ELF-1 (cell line): ENCODE measurements around the gene USP25.

Experiments
- DNase-seq: peaks from one replicate; pipeline ENCODE4 v3.0.0-alpha.2; 2016; ENCODE audit warnings: low read depth, low spot score

USP25 gene

DNA sequence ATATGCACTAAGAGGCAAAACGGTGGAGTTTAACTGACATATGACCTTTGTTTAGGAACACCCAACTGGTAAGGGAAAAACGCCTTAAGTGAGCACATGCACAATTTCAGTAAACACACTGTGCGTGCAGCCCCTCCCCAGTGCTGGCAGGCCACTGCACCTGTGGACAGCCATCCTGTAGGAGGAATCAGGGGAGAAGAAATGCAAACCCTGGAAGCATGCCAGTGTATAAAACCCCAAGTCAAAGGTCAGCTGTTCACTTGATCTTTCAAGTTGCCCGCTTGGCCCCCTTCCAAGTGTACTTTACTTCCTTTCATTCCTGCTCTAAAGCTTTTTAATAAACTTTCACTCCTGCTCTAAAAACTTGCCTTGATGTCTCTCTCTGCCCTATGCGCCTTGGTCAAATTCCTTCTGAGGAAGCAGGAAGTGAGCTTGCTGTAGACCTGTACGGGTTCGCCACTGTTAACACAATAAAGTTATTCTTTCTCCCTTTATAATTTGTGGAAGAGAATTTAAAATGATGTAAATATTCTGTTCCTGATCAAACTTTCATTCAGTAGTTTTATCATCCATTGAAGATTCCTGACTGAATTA lies 31.8 kb downstream of the USP25 start:
- DNase-seq, result no peak

DNA sequence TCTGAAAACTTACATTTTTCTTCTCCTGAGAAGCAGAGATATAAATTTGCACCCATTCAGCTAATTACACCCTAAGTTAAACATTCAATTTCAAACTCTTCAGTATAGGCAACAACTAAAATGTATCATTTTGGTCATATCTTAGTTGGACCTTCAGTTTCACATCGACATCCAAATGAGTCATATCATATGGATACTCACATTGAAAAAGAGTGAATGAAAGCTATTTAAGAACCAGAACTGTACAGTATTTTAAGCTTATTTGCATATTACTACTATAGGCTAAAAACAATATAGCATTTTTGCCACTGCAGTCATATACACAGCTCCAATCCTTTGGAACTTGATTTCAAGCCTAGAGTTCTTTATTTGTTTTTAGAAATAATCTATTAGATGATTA lies 33.6 kb downstream of the USP25 start:
- no peak for DNase-seq

DNA sequence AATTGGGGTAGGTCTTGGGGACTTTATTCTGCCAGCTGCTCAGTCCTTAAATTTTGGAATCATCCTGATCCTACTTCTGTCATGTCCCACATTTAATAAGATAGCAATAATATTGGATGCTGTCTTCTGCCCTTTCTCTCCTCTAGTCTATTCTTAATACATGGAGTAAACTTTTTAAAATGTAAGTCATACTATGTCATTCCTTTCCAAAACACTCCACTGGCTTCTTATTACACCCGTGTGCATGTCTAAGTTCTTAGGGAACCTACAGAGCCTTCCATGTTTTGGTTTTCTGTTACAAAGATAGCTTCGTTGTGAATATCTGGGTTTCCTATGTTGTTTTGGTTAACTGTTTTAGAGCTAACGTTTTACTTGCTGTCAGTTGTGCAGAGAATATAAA lies 35.1 kb downstream of the USP25 start:
- no peak for DNase-seq

DNA sequence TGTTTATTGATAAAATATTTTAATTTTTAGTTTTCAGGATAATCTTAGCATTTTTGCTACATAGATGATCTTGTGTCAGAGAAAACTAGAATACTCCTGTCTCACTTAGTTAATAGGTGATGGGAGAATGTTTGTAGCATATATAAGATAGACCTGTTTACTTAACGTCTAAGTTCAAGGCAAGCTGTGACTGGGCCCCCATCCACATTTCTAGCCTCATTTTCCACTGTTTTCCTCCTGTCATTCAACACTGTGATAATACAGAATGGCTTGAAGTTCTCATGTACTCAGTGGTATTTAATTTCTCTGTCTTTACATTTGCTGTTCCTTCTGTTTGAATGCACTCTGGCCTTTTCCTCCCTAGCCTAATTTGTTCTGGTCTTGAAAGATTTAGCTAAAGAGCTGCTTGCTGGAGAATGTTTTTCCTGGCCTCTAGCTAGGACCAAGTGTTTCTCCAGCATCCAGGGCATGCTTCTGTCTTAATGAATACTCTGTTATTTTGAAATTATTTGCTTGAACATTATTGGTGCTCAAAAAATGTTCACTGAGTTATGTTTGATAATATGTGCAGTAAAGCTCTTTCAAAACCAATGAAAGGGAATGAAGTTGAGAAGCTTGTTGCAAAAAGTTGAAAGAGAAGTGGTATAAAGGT lies 37.3 kb downstream of the USP25 start:
- DNase-seq, result no peak

DNA sequence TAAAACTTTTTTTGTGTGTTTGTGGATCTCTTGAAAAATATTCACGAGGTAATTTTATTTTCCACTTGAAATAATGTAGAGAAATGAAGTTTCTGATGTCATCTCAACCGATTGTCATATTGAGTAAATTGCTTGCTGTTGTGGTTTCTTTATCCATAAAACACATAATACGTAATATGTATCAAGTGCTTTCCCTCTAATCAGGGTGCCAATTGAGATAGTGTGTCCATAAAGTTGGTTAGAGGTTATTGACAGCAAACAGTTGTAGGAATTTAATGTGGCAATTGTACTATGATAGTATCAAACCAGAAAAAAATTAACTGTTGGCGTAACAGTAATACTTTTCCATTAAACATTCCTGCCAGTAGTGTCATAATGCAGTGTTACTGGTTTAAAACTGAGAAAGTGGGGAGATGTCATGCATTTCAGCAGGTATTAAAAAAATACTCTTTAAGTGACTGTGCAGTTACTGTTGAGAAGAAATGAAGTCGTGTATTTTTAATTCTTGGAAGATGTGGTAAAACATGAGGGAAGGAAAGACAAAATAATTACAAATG lies 38.3 kb downstream of the USP25 start:
- no peak for DNase-seq

DNA sequence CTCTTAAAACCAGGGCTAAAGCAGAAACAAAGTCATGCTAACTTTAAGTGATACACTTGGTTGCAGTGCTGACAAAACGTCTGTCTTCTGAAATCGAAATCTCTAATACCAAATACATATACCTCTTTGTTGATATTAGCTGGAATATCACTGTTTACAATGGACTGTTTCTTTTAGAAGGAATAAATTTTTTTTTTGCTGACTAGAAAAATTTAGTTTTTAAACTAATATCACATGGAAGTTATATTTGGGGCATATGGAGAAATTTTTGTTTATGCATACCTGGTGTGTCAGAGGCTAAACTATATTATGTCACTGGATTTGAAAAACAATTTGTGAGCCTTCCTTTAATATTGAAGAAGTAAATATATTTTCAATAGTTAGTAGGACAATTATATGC lies 39.1 kb downstream of the USP25 start:
- no peak for DNase-seq

DNA sequence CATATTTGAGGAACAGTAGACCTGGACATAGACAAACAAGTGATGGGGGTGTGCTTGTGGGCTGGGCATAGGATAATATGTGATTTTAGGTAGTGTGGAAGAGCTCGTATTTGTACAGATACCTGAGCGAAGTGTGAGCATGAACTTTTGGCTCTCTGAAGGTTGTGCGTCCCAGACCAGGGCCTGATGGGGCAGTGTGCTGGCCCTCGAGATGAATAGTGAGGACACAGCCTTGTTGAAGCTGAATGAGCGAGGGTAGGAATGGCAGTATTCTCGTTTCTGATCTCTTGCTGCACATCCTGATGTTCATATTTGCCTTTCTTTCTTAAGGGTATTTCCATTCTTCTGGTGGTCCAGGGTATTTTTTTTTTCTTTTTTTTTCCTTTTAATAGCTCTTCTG lies 41.5 kb downstream of the USP25 start:
- no peak for DNase-seq

DNA sequence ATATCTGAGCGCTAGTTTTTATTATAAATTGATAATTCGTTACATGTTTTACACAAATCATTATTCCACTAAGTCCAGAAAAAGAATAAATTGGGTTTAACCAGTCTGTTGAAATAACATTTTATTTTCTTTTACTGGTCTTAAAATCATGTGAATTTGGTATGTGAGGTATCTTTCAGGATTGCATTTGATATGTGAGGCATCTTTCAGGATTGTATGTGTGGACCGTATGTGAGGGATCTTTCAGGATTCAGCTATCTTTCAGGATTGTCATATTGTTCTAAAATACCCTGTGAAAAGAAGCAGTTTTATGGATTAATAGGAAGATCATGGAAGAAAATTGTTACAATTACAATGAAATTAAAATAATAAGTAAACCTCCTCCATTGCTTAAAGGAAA lies 42.9 kb downstream of the USP25 start:
- no peak for DNase-seq

DNA sequence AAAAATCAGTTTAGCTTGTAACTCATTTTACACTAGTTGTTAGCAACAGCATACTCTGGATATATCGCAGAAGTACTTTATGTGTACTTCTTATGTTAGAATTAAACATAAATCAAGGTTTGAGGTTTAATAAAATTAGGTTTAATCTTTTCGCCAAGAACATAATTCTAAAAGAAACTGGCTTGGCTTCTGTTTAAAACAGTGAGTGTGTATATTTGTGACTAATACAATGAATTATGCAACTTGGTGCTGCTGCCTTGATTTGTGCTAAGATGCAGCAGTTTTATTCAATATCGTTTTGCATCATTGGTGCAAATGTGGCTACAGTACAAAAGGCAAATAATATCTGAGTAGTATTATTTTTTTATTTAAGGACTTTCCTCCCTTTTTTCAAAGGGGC lies 44.8 kb downstream of the USP25 start:
- no peak for DNase-seq

DNA sequence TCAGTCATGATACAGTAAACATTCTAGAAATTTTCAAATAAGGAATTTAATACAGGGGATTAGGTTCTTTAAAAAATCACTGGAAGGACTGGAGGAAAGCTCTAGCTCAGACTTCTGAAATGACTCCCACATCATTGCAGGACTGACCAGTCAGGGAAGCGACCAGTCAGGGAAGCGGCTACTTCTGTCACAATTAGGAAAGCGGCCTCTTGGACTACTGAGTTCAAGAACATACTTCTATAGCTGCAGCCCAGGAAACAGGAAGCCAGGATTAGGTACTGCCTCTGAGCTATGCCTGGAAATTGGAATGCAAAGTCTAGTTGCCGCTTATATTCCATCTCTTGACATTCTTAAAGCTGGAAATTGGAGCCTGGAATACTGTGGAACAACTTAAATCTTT lies 45.5 kb downstream of the USP25 start:
- peak; percentile 37 for DNase-seq

DNA sequence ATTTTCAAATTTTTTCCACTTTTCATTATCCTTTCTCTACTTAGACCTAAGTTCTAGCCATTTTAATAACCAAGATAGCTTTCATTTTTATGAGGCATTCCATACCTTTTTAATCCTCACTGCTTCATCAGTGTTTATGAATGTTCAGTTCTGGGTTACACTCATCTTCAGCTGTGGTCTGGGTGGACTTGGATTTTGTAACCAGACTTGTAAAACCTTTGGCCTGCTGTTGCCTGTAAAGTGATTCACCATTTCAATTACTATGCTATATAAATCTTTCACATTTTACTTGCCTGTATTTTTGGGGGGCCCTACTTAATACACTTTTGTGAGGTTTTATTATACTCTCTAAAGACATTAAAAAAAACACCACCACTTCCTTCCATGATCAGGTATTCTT lies 46.2 kb downstream of the USP25 start:
- DNase-seq, result no peak

DNA sequence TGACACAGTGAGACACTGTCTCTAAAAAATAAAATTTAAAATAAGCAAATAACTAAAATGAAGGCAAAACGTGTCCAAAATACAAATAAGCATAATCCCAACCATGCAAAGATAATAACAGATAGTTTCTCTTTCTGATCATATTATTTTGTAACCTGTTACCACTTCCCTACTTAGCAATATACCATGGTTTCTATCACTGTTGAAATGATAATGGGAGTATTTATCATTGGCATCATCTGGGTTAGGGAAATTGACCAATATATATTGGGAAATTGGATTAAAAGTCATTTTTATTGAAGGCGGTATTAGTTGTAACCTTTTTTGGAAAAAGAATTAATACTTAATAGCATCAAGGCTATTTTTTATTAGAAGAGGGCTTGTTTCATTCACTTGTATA lies 47.0 kb downstream of the USP25 start:
- no peak for DNase-seq

DNA sequence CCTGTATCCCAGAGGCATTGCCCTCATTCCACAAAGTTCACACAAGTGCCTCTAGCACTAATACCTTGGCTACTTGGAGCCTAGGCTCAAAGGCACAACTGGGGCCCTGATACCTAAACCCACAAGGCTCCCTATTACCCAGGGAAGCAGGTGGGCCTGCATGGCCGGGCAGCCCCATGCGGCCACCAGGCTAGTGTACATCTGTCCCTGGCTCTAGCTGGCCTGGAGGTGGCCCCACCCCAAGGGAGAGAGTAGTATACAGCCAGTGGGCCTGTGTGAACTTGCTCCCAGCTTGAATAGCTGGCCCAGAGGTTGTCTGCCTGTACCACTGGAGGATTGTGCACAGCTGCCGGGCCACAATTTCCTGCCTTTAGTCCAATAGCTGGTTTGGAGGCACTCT lies 52.2 kb downstream of the USP25 start:
- no peak for DNase-seq

DNA sequence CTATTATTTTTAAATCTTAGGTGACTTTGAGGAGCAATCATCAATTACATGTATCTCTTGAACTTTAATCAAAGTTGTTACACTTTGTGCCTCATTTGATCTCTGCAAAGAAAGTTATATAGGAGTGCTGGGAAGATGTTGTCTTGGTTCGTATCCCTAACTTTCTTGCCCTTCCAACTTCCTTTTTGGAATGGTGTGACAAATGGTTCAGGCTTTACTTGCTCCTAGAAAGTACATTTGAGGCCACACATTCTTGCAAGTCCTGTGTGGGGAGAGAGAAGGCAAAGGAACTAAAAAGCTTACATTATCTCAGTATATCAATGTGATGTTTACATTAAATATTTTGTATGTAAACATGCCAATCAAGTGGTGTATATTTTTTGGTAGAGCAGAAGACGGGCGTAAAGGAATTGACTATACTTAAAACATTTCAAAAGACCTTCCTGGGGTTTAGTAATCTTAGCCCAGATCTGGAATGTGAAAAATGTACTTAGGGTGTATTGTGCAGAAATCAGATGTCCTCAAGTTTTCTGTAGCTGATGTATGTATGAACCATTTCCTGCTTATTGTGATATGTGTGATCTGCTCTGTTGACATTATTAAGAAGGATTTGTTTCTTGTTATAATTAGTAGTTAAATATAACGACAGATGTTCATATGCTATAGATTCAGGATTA lies 59.2 kb downstream of the USP25 start:
- DNase-seq, result no peak

DNA sequence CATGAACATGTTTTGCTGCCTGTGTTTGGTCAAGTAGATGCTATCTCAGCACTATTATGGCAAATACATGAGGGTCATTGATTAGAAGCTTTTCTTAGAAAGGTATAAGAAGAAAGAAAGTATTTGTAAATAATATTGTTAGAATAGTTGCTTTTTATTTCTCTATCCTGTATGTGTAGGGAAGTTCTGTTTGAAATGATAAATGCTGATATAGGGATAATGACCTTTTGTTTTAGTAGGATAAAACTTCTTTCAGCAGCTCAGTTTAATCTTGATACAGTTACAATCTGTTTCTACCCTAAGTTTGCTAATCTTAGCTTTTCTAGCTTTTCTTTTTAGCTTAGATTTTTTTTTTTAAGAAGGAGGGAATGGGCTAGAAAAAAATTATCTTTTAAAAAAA lies 63.3 kb downstream of the USP25 start:
- DNase-seq, result no peak

DNA sequence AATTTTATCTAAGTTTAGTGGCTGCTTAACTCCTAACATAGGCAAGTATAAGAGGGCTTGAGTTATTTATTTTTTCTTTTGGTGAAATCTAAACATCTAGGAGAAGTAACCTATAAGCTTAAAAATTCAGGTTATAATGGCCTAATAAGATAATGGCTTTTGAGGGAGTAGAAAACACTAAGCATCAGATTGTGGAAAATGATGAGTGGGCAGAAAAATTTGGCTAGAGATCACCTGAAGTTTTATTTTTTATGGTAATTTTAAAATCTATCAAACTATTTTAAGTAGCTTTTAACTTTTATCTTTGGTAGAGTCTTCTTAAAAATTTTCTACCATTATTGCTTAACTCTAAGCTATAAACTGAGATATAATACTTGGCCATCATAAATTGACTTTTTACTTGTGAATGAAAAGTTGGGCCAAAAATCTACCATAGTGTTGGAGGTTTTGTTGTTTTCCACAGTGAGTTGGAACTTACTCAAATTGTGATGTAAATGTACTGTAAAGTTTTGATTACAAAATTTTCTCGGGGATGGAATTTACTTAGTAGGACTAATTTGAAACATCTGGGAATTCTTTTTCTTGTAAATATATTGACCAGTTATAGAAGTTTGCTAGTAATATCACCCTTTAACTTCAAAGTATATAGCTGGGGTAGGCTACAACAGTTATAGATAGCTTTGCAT lies 63.9 kb downstream of the USP25 start:
- DNase-seq, result no peak

DNA sequence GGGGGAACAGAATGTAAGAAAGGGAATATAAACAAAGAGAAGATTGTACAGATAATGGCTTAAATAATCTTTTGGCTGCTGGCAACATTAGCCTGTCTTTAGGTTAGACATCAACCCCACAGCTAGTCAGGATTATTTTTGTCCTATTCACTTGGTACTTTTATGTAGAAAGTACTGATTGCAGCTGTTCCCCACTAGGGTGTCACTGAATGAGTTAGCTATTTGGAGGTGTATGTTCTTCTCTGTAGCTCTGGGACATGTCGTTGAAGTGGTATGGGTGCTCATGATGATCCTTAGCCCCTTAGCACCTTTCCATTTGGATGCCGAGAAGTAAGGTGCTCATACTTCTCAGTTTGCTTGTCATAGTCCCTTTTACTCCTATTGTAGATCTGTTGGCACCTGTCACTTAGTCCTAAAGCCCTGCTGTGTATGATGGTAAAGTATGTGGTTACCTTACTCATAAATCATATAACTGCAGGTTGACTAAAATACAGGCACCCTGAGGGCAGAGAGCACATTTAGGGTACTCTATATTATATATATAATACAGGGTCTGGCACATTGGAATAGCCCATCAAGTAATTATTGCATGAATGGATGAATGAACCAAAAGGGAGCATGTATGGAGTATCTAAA lies 64.6 kb downstream of the USP25 start:
- no peak for DNase-seq

DNA sequence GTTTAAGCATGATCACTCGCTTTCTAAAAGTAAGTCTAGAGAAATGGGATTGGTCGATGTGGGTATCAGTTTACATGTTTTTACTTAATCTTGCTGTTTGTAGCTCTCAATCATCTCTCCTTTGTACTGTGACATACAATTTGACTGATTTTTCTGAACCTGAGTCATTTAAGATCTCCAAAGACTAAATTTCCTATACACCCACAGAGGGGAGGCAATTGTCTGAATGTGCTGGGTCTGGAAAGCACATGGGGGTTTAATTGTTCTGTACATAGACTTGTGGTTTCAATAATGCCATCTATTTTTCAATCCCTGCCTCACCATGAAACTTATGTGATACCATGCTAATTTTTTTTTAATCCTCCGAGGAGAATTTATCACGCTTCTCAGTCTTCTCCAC lies 65.8 kb downstream of the USP25 start:
- DNase-seq, result no peak

DNA sequence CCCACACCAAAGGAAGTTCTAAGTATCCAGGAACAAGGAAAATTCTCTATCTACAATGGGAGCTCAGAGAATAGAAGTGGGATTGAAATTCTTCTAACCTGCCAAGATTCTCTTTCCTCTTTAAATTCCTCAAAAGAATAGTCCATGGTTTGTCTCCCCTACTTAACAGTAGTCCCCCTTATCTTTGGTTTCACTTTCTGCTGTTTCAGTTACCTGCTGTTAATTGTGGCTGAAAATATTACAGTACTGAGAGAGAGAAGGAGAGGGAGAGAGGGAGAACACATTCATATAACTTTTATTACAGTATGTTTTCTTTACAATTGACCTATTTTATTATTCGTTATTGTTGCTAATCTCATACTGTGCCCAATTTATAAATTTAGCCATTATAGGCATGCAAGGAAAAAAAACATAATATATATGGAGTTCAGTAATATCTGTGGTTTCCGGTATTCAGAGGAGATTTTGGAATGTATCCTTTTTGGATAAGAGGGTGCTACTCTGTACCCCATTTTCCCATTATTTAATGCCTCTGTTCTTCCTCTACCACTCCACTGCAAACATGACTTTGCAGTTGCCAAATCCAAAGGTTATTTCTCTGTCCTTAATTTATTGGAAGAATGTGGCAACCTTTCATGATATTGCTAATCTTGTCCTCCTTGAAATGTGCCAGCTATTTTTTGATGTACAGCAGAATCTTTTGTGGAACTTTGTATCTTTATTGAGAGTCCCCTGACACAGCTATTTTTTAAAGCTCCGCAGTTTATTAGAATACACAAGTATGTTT lies 68.0 kb downstream of the USP25 start:
- DNase-seq, result no peak

DNA sequence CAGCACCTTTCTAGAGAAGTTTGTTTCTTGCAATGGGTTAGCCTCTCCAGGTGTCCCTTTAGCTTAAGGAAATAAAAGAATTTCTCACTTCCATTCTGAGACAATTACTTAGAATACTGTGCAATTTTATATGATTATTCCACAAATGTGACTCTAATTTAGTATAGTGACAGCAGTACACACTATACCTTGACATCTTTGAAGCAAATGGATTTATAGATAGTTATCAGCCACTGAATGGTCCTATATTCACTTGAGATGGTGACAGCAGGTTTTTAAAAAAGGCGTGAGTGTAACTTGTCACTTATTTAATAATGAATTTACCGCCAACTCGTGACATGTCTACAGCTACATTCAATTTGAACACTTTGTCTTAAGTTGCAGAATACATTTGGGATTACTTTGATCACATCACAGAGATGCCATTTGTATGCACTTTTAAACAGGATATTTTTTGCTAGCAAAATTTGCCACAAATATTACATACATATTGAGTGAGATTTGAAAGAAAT lies 71.6 kb downstream of the USP25 start:
- DNase-seq, result no peak
